ENCODE data around the gene DNAJA4.

The DNAJA4 gene

GRCh38 chr15:78327466-78327865 is 63.1 kb downstream of the DNAJA4 start:
- Histone ChIP-seq H3K4me3 (ENCODE audit: insufficient read length, low read depth) (no peak overlapping the region), H3K9me3 (ENCODE audit: insufficient read depth, low read length) (no peaks in the 10 kb centered on the region), H3K9ac (ENCODE audit: insufficient read length, low read depth) (no peak overlapping the region), H3K36me3 (ENCODE audit: insufficient read depth, insufficient read length, low read length) (no peaks in the 10 kb centered on the region), H3K27me3 (ENCODE audit: insufficient read depth, insufficient read length) (no peaks in the 10 kb centered on the region), H3K4me1 (ENCODE audit: insufficient read depth, insufficient read length) (peaks cover 12% of the 10 kb centered on the region)
- no peak for DNase-seq (ENCODE audit: low read depth, low spot score)
- no peak for TF ChIP-seq SUZ12 (IDR thresholded peaks at IDR 0.05; ENCODE audit: extremely low read depth, insufficient read depth, insufficient read length)
- TF ChIP-seq ZNF274 (IDR thresholded peaks at IDR 0.05; ENCODE audit: low read depth, low read length): no peak
- TF ChIP-seq YY1 (IDR thresholded peaks at IDR 0.05; ENCODE audit: insufficient read depth, insufficient read length): no peak

GRCh38 chr15:78329625-78330024 is 65.3 kb downstream of the DNAJA4 start:
- no peak for DNase-seq (ENCODE audit: low read depth, low spot score)
- Histone ChIP-seq H3K4me3 (ENCODE audit: insufficient read length, low read depth) (no peak overlapping the region), H3K36me3 (ENCODE audit: insufficient read depth, insufficient read length, low read length) (no peaks in the 10 kb centered on the region), H3K27me3 (ENCODE audit: insufficient read depth, insufficient read length) (peaks cover 2% of the 10 kb centered on the region), H3K9ac (ENCODE audit: insufficient read length, low read depth) (no peak overlapping the region), H3K4me1 (ENCODE audit: insufficient read depth, insufficient read length) (peaks cover 5% of the 10 kb centered on the region), H3K9me3 (ENCODE audit: insufficient read depth, low read length) (no peaks in the 10 kb centered on the region)
- no peak for TF ChIP-seq YY1 (IDR thresholded peaks at IDR 0.05; ENCODE audit: insufficient read depth, insufficient read length)
- no peak for TF ChIP-seq ZNF274 (IDR thresholded peaks at IDR 0.05; ENCODE audit: low read depth, low read length)
- TF ChIP-seq SUZ12 (IDR thresholded peaks at IDR 0.05; ENCODE audit: extremely low read depth, insufficient read depth, insufficient read length): no peak

Measured in NT2/D1 (cell line).